TTC549 (cell line): ENCODE results near the gene GPR15LG.
"Not testable (repeated sequence)": the region's sequence is repeated elsewhere in the genome, so short reads cannot be mapped to it uniquely, and the experiment has no call there.

Source experiments
- FAIRE-seq: peaks from 2 replicates; lab custom pipeline; 2012; peaks lifted over from hg19 to GRCh38; lab: Jason Lieb, UNC

The GPR15LG gene

GRCh38 chr10:84166620-84167288, 6.8 kb upstream of the GPR15LG start:
- FAIRE-seq: no peak

DNA sequence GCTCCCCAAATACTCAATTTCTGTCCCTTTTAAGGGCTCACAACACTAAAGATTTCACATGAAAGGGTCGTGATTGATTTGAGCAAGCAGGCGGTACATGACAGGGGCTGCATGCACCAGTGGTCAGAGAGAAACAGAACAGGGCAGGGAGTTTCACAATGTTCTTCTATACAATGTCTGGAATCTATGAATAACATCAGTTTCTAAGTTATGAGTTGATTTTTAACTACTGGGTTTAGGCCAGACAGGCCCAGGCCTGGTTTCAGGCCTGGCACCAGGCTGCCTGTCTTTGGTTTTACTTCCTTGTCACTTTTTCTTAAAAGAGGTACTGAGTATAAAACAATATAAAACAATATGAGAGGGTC, 6.3 kb upstream of the GPR15LG start:
- not testable (repeated sequence) for FAIRE-seq

DNA sequence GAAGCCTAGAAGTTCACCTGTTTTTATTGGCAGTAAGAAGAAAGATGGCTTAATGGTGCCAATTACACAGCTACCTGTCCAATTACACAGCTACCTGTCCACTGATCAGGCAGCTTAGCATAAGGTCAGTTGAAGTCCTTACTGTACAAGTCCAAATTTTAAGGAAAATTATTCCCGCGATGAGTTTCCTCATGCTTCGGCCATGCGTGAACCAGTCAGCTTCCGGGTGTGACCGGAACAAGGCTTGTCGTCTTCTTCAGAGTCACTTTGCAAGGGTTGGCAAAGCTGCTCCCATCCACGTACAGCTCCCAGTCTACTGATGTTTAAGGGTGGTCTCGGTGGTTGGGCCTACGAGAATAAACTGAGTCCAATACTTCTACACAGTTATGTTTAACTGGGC, 5.2 kb upstream of the GPR15LG start:
- FAIRE-seq: not testable (repeated sequence)

DNA sequence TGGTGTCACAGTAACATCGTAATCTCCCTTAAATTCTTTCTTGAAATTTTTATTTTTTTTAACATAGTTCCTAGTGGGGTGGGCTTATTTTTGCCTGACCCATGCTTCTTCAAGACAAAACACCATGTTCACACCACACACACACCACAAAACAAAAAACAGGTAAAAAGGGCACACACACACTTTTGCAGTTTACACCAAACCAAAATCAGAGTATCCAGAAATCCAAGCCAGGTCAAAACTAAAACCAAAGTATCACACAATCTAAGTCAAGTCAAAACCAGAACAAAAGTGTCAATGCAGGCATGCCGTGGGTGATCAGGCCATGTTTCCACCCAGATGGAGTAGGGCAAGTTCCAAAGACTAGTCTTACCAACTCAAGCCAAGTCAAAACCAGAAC, 2.4 kb upstream of the GPR15LG start:
- not testable (repeated sequence) for FAIRE-seq

- not testable (repeated sequence) for FAIRE-seq
Measured at GRCh38 chr10:84171700-84172466, 1.7 kb upstream of the GPR15LG start.

GRCh38 chr10:84172467-84173356, 889 bp upstream of the GPR15LG start:
- no peak for FAIRE-seq

GRCh38 chr10:84175436-84175835, 1.8 kb downstream of the GPR15LG start:
- FAIRE-seq: no peak

DNA sequence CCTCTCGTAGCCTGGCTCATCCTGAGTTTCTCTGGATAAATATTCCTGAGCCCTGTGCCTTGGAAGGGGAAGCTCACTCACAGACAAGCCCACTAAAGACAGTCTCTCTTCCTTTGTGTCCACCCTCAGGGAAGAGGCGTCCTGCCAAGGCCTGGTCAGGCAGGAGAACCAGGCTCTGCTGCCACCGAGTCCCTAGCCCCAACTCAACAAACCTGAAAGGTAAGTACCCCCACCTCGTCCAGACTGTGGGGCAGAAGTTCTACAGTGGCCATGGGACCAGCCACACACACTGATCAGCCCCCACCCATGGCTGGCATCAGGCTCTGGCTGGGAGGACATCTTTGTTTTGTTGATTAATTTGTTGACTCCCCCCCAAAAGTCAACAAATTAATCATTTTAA, 2.8 kb downstream of the GPR15LG start:
- FAIRE-seq: no peak

GRCh38 chr10:84176836-84177474, 3.4 kb downstream of the GPR15LG start:
- no peak for FAIRE-seq

- FAIRE-seq: no peak
Measured at GRCh38 chr10:84177541-84178141, 4.0 kb downstream of the GPR15LG start.

GRCh38 chr10:84178160-84178609, 4.6 kb downstream of the GPR15LG start:
- no peak for FAIRE-seq

- FAIRE-seq: no peak
Measured at GRCh38 chr10:84179059-84179710, 5.6 kb downstream of the GPR15LG start.

GRCh38 chr10:84180386-84180785, 6.8 kb downstream of the GPR15LG start:
- not testable (repeated sequence) for FAIRE-seq

DNA sequence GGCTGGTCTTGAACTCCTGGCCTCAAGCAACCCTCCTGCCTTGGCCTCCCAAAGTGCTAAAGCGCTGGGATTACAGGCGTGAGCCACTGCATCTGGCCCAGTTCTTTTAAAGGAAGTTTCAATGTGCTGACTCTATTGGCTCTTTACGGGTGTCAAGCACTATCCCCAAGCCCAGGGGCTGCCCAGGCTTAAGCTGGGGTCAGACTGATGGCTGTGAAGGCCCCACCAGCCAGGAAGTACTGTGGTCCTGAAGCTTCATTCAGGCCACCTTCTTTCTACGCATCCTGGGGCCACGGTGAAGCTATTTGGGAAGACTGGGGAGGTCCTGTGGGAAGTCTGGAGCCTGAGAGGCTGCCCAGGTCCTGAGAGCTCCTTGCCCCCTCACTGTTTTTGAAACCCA, 8.0 kb downstream of the GPR15LG start:
- no peak for FAIRE-seq

DNA sequence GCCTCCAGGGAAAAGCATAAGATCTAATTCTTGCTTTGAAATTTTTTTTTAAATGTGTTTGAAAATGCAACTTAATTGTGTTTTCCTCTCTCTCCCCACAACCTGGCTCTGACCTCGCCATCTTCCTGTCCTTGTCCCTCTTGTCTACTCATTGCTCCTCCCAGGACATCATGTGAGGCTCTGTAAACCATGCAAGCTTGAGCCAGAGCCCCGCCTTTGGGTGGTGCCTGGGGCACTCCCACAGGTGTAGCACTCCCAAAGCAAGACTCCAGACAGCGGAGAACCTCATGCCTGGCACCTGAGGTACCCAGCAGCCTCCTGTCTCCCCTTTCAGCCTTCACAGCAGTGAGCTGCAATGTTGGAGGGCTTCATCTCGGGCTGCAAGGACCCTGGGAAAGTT, 10.9 kb downstream of the GPR15LG start:
- no peak for FAIRE-seq

DNA sequence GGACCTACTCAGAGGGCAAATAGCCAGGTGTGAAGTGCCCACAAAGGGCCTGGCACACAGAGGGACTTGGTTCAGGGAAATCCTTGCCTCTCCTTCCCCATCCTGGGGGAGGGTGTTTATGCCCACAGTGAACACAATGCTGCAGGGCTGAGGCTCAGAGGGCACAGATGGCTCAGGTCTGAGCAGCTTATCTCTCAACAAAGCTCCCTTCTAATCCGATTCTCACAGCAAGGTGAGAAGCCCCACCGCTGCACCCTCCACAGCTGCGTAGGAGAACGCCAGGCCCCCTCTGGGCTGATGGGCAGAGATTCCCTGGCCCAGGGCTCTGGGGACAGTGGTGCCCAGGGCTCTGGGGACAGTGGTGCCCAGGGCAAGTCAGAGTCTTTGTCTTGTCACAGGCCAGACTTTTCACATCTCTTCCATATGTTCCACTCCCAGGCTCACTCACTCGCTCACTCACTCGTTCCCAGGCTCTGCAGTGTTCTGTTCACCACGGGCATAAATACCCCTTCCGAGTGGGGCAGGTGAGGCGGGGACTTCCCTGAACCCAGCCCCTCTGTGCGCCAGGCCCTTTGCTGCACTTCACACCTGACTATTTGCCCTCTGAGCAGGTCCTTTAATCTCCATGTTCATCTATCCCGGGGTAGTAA, 12.1 kb downstream of the GPR15LG start:
- FAIRE-seq: no peak

DNA sequence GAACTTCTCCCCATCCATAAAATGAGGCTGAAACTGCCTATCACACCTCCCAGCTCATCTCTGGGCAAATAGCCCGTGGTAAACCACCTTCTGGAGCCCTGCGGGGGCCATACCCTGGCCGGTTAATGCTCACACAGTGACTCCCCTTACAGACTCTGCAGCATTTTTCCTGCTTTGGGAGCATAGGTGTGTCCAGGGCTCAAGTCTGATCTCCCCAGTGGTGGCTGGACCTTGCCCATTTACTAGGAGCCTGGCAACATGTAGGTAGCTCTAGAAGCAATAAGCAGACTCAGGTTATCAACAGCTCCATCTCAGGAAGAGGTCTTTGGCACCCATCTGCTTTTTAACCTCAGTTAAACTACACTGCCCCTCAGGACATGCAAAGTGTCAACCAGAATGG, 15.2 kb downstream of the GPR15LG start:
- FAIRE-seq: no peak

GRCh38 chr10:84190621-84191020, 17.0 kb downstream of the GPR15LG start:
- FAIRE-seq: no peak

GRCh38 chr10:84191106-84191505, 17.5 kb downstream of the GPR15LG start:
- FAIRE-seq: no peak

DNA sequence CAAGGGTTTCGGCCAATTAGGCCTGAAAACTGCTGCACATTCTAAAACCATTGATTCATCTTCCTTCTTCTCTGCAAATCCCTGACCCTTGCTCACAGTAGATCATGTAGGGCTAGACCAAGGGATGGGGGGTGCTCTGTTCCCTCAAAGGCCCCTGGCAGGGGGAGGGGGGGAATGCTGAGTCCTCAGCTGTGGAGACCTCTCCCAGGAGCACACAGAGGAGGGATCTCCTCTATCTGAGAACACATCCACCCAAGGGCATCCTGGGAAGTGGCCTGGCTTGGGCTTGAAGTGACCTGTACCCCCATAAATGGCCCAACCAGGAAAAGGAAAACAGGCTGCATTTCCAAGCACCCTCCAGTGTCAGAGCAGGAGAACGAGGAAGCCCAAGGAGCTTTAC, 19.7 kb downstream of the GPR15LG start:
- no peak for FAIRE-seq
